GM12878 (cell line): Measurements from ENCODE around the gene VGF. TPM values are rescaled to one million over a fixed set of nuclear protein-coding genes. Genes with fewer than 3 reads are reported as not detected.
"Not testable (repeated sequence)": the region's sequence is repeated elsewhere in the genome, so short reads cannot be mapped to it uniquely, and the experiment has no call there.

Experiments
- ATAC-seq: fragments of 200-7000 bp; cut with Tn5 transposase; 3 replicates; pipeline ENCODE4 v1.9.1; 2020; ENCODE audit warnings: mild to moderate bottlenecking, moderate library complexity
- BruUV-seq: library from RNA; stranded (reverse); fragments of 400-500 nt; replicated peaks from 2 replicates; lab custom pipeline; 2021; lab: Mats Ljungman, UMichigan
- CTCF ChIA-PET: fragments of 300-600 bp; sonication (Branson Sonifier 250); formaldehyde crosslinking; extraction: SDS; loops from one replicate; lab custom pipeline; 2021; ENCODE audit warnings: inconsistent platforms; lab: Yijun Ruan, JAX
- POLR2A ChIA-PET: fragments of 350-600 bp; formaldehyde crosslinking; extraction: SDS; loops from one replicate; lab custom pipeline; 2021; ENCODE audit warnings: inconsistent platforms; lab: Charles Lee
- RAD21 ChIA-PET: fragments of 300-600 bp; sonication (Branson Sonifier 250); formaldehyde crosslinking; loops from one replicate; lab custom pipeline; 2023; ENCODE audit warnings: antibody characterized with exemption; ENCODE audit not compliant: unreplicated experiment; lab: Charles Lee
- SMC1A ChIA-PET: fragments of 300-600 bp; sonication (Branson Sonifier 250); formaldehyde crosslinking; loops from one replicate; lab custom pipeline; 2023; ENCODE audit not compliant: unreplicated experiment, uncharacterized antibody; lab: Charles Lee
- DNase-seq: peaks from one replicate; pipeline ENCODE4 v3.0.0-alpha.2; 2011; ENCODE audit warnings: low read depth, low spot score
- FAIRE-seq: peaks from 3 replicates; lab custom pipeline; 2011; peaks lifted over from hg19 to GRCh38; lab: Jason Lieb, UNC
- H2AFZ ChIP-seq: 2 replicates; pipeline ENCODE4 v1.6.0; 2011; ENCODE audit warnings: low read depth, low read length, control low read depth; ENCODE audit not compliant: control insufficient read depth
- H3K27ac ChIP-seq: 2 replicates; pipeline ENCODE4 v1.5.1; 2011; ENCODE audit warnings: control low read depth; ENCODE audit not compliant: control insufficient read depth, insufficient read depth
- H3K27me3 ChIP-seq, 2 experiments: replicated peaks in 1 of 2; 2 replicates each; pipeline versions ENCODE4 v1.6.0 to v1.6.1; 2011; ENCODE audit warnings: low read length in 1 of 2; ENCODE audit not compliant: control insufficient read depth in 2 of 2, insufficient read depth in 2 of 2
- H3K36me3 ChIP-seq, 2 experiments: 2 replicates each; pipeline ENCODE4 v1.5.1; 2011; ENCODE audit warnings: low read length in 1 of 2; ENCODE audit not compliant: control insufficient read depth in 2 of 2, insufficient read depth in 2 of 2
- H3K4me1 ChIP-seq: 2 replicates; pipeline ENCODE4 v1.6.1; 2011; ENCODE audit warnings: mild to moderate bottlenecking, low read length, moderate library complexity, mixed read lengths; ENCODE audit not compliant: control insufficient read depth, insufficient read depth
- H3K4me2 ChIP-seq: 2 replicates; pipeline ENCODE4 v1.6.0; 2011; ENCODE audit warnings: control low read depth; ENCODE audit not compliant: control insufficient read depth, insufficient read depth
- H3K4me3 ChIP-seq: fragments of 200-600 bp; sonication (generic); 2 replicates; pipeline ENCODE4 v1.5.1; 2016
- H3K79me2 ChIP-seq: 2 replicates; pipeline ENCODE4 v1.6.0; 2011; ENCODE audit warnings: low read length; ENCODE audit not compliant: control insufficient read depth, insufficient read depth
- H3K9ac ChIP-seq: 2 replicates; pipeline ENCODE4 v1.8.0; 2011; ENCODE audit warnings: low read length, control low read depth, mixed read lengths; ENCODE audit not compliant: control insufficient read depth, insufficient read depth
- H3K9me3 ChIP-seq: replicated peaks from 3 replicates; pipeline ENCODE4 v1.5.1; 2011; ENCODE audit warnings: mild to moderate bottlenecking, low read length; ENCODE audit not compliant: control insufficient read depth, insufficient read depth
- H4K20me1 ChIP-seq: 2 replicates; pipeline ENCODE4 v1.6.0; 2011; ENCODE audit not compliant: control insufficient read depth, insufficient read depth
- ASH2L ChIP-seq: fragments of 300-600, 200-600 bp; sonication (generic); IDR thresholded peaks from 2 replicates; pipeline ENCODE4 v1.6.1; 2017; ENCODE audit warnings: low read depth, mild to moderate bottlenecking, borderline replicate concordance
- BACH1 ChIP-seq: fragments of 450-650 bp; IDR thresholded peaks from 2 replicates; pipeline ENCODE4 v1.6.1; 2017; ENCODE audit warnings: mild to moderate bottlenecking, borderline replicate concordance
- BRCA1 ChIP-seq: IDR thresholded peaks from 2 replicates; pipeline ENCODE4 v1.6.1; 2011; ENCODE audit warnings: low read depth, low read length, improper control_type of control experiment
- NFXL1 ChIP-seq: fragments of 450-650 bp; IDR thresholded peaks from 2 replicates; pipeline ENCODE4 v1.6.1; 2017; ENCODE audit warnings: antibody characterized with exemption, mild to moderate bottlenecking, borderline replicate concordance
- RAD21 ChIP-seq: IDR thresholded peaks from 2 replicates; pipeline ENCODE4 v1.6.1; 2011; ENCODE audit warnings: mild to moderate bottlenecking, low read depth, low read length, moderate library complexity; ENCODE audit not compliant: insufficient read depth
- RAD51 ChIP-seq: fragments of 450-650 bp; IDR thresholded peaks from 2 replicates; pipeline ENCODE4 v1.6.1; 2016; ENCODE audit warnings: moderate library complexity, mild to moderate bottlenecking, inconsistent platforms
- SREBF2 ChIP-seq: IDR thresholded peaks from 2 replicates; pipeline ENCODE4 v1.6.1; 2012; ENCODE audit warnings: mild to moderate bottlenecking, low read length
- SUZ12 ChIP-seq: fragments of 200-600 bp; sonication (generic); IDR thresholded peaks from one replicate; pipeline ENCODE4 v1.6.1; 2018; ENCODE audit warnings: antibody characterized with exemption, mild to moderate bottlenecking; ENCODE audit not compliant: unreplicated experiment
- YY1 ChIP-seq: IDR thresholded peaks from 2 replicates; pipeline ENCODE4 v1.6.1; 2011; ENCODE audit warnings: low read depth, mild to moderate bottlenecking, low read length
- WGBS: methylation state at CpG from one replicate; pipeline ENCODE4 v1.1.6; 2016; ENCODE audit warnings: low lambda C conversion rate; ENCODE audit not compliant: insufficient replicate concordance, insufficient coverage; ENCODE audit errors: missing lambda C conversion rate; 5-methylcytosine and 5-hydroxymethylcytosine counted together
- in situ Hi-C: fragments of 300-500 bp; cut with MboI; formaldehyde crosslinking; loops from 9 replicates; pipeline ENCODE4 v1.14.3; 2018; ENCODE audit warnings: mixed read lengths
- intact Hi-C: fragments of 100-400 bp; cut with micrococcal nuclease; formaldehyde crosslinking; loops from one replicate; pipeline ENCODE4 v1.14.2; 2022; ENCODE audit not compliant: unreplicated experiment
- polyA plus RNA-seq, 11 experiments: library from polyadenylated mRNA; depleted of rRNA in 4 of 11; unstranded in 6 of 11; stranded (reverse) in 5 of 11; fragments of >200 nt; fragmentation: Nextera tagmentation in 4 of 11; fragmentation: Illumina TruSeq in 1 of 11; extraction: Ambion mirVana in 4 of 11; extraction: Trizol in 1 of 11; gene quantifications; 1 replicate in 1 of 11; 2 replicates in 10 of 11; pipeline versions ENCODE4 v1.2.1 to v1.2.3, GENCODE V29; 2011 to 2016; ENCODE audit warnings: inconsistent platforms in 2 of 11, missing spikeins in 2 of 11, low read depth in 1 of 11
- total RNA-seq, 4 experiments: library from RNA; depleted of rRNA in 3 of 4; stranded (reverse); fragments of >200 nt in 3 of 4; fragmentation: Illumina TruSeq in 1 of 4; extraction: Trizol in 1 of 4; gene quantifications; 2 replicates each; pipeline versions ENCODE4 v1.2.1 to v1.2.3, GENCODE V29; 2013 to 2021
- TF ChIP-seq, protein P1 (sequence below): IDR thresholded peaks from 2 replicates; pipeline ENCODE4 v1.6.1; 2011; ENCODE audit warnings: low read depth, mild to moderate bottlenecking, low read length, moderate library complexity, borderline replicate concordance; ENCODE audit errors: extremely low read depth
- TF ChIP-seq, protein P2 (sequence below): IDR thresholded peaks from 2 replicates; pipeline ENCODE4 v1.6.1; 2011; ENCODE audit warnings: low read depth, low read length, improper control_type of control experiment, borderline replicate concordance
- TF ChIP-seq, protein P3 (sequence below): fragments of 450-650 bp; IDR thresholded peaks from 2 replicates; pipeline ENCODE4 v1.6.1; 2016; ENCODE audit warnings: mild to moderate bottlenecking
- TF ChIP-seq, protein P4 (sequence below): fragments of 450-650 bp; IDR thresholded peaks from 2 replicates; pipeline ENCODE4 v1.6.1; 2016; ENCODE audit warnings: mild to moderate bottlenecking

The VGF gene
- total and polyA plus RNA-seq, 10 of the 15 experiments (the other 5 are each of a cell fraction or from before 2014, with no cell fraction given): 0.09 to 0.25 (median 0.17) TPM; not detected in 6

DNA sequence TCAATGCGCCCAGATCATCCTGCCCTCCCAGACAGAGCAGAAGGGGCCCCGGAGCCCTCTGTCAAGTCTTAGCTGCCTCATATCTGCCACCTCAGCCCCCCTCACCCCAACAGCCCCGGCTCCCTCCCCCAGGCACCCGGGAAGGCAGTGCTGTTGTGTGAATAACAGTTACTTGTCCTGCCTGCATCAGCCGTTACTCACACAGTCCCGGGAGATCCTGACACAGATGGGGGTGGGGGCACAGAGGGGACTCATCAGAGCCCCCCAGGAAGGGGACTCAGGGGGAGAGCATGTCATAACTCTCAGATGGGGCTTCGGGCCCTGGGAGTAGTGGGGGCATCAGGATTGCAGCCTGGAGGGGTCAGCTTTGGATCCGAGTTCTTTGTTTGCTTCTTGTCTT, 50.9 kb downstream of the VGF start (continued):
- TF ChIP-seq BACH1 (no peak), YY1 (no peak), BRCA1 (no peak), SUZ12 (no peak)
- TF ChIP-seq, protein P1, sequence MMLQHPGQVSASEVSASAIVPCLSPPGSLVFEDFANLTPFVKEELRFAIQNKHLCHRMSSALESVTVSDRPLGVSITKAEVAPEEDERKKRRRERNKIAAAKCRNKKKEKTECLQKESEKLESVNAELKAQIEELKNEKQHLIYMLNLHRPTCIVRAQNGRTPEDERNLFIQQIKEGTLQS: no peak

DNA sequence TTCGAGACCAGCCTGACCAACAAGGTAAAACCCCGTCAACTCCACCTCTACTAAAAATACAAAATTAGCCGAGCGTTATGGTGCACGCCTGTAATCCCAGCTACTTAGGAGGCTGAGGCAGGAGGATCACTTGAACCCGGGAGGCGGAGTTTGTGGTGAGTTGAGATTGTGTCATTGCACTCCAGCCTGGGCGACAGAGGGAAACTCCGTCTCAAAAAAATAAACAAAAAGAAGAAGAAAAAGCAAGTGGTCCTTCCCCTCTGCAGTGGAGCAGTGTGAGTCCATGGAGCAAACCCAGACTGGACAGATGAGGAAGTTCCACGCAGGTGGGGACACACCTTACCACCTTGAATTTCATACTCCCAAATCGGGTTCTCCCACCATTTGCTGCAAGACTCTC, 51.5 kb downstream of the VGF start:
- DNase-seq: no peak
- Histone ChIP-seq H3K4me3 (no peak overlapping the region), H3K27ac (no peak overlapping the region), H3K79me2 (no peaks in the 10 kb centered on the region), H4K20me1 (no peaks in the 10 kb centered on the region), H3K9ac (no peak overlapping the region), H2AFZ (no peak overlapping the region), H3K36me3 (no peaks in the 10 kb centered on the region), H3K27me3 (no peaks in the 10 kb centered on the region), H3K9me3 (no peaks in the 10 kb centered on the region), H3K4me1 (peaks cover 5% of the 10 kb centered on the region), H3K4me2 (no peak overlapping the region)
- 43% methylated on average over 11 of the region's 11 CpGs for WGBS
- no TSS peak for BruUV-seq
- intact Hi-C loops (no loop called here), in situ Hi-C loops (no loop called here)
- ATAC-seq: no peak
- FAIRE-seq: no peak
- ChIA-PET POLR2A (interaction anchor here (0.7 to 0.8 kb wide), 2 partner anchors 9 to 30 kb away, joined by 3 to 4 read pairs; no protein-coding TSS in a partner anchor), RAD21 (interaction anchor here (0.7 kb wide), 1 partner anchor 9 kb away, joined by 3 read pairs; no protein-coding TSS in a partner anchor), SMC1A (interaction anchor here (0.8 kb wide), 1 partner anchor 18 kb away, joined by 4 read pairs; no protein-coding TSS in a partner anchor), CTCF (interaction anchor here (0.8 to 1.5 kb wide), 4 partner anchors 9 to 30 kb away, joined by 3 to 5 read pairs (median 4); no protein-coding TSS in a partner anchor)
- TF ChIP-seq SREBF2 (no peak), ASH2L (no peak), NFXL1 (no peak), RAD51 (no peak), RAD21 (no peak)
- TF ChIP-seq, protein P2, sequence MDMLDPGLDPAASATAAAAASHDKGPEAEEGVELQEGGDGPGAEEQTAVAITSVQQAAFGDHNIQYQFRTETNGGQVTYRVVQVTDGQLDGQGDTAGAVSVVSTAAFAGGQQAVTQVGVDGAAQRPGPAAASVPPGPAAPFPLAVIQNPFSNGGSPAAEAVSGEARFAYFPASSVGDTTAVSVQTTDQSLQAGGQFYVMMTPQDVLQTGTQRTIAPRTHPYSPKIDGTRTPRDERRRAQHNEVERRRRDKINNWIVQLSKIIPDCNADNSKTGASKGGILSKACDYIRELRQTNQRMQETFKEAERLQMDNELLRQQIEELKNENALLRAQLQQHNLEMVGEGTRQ: no peak
- TF ChIP-seq, protein P3, sequence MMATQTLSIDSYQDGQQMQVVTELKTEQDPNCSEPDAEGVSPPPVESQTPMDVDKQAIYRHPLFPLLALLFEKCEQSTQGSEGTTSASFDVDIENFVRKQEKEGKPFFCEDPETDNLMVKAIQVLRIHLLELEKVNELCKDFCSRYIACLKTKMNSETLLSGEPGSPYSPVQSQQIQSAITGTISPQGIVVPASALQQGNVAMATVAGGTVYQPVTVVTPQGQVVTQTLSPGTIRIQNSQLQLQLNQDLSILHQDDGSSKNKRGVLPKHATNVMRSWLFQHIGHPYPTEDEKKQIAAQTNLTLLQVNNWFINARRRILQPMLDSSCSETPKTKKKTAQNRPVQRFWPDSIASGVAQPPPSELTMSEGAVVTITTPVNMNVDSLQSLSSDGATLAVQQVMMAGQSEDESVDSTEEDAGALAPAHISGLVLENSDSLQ: no peak
- TF ChIP-seq, protein P4, sequence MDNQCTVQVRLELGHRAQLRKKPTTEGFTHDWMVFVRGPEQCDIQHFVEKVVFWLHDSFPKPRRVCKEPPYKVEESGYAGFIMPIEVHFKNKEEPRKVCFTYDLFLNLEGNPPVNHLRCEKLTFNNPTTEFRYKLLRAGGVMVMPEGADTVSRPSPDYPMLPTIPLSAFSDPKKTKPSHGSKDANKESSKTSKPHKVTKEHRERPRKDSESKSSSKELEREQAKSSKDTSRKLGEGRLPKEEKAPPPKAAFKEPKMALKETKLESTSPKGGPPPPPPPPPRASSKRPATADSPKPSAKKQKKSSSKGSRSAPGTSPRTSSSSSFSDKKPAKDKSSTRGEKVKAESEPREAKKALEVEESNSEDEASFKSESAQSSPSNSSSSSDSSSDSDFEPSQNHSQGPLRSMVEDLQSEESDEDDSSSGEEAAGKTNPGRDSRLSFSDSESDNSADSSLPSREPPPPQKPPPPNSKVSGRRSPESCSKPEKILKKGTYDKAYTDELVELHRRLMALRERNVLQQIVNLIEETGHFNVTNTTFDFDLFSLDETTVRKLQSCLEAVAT: no peak

DNA sequence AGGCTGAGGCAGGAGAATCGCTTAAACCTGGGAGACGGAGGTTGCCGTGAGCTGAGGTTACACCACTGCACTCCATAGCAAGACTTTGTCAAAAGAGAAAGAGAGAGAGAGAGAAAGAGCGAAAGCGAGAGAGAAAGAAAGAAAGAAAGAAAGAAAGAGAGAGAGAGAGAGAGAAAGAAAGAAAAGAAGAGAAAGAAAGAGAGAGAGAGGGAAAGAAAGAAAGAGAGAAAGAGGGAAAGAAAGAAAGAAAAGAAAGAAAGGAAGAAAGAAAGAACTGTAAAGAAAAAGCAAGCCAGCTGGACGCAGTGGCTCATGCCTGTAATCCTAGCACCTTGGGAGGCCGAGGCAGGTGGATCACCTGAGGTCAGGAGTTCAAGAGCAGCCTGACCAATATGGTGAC, 52.2 kb downstream of the VGF start:
- H3K27ac ChIP-seq, H3K9me3 ChIP-seq, BruUV-seq, intact Hi-C loops, H3K4me3 ChIP-seq, H3K36me3 ChIP-seq, DNase-seq, H3K4me2 ChIP-seq, H2AFZ ChIP-seq, H3K27me3 ChIP-seq, in situ Hi-C loops, H4K20me1 ChIP-seq, H3K9ac ChIP-seq, ATAC-seq, FAIRE-seq, H3K79me2 ChIP-seq, H3K4me1 ChIP-seq: not testable (repeated sequence)
- ChIA-PET SMC1A (interaction anchor here (0.8 kb wide), 1 partner anchor 17 kb away, joined by 4 read pairs; no protein-coding TSS in a partner anchor), CTCF (interaction anchor here (0.8 to 1.2 kb wide), 2 partner anchors 10 to 31 kb away, joined by 4 read pairs; no protein-coding TSS in a partner anchor), RAD21 (interaction anchor here (0.7 kb wide), 1 partner anchor 9 kb away, joined by 3 read pairs; no protein-coding TSS in a partner anchor), POLR2A (interaction anchor here (0.7 kb wide), 1 partner anchor 30 kb away, joined by 4 read pairs; no protein-coding TSS in a partner anchor)
- WGBS: 77% methylated on average over 7 of the region's 7 CpGs
